HEK293 (cell line): ENCODE measurements around the gene NFIC.

ENCODE experiments used
- ATF2 ChIP-seq: fragments of 450-650 bp; formaldehyde crosslinking; IDR thresholded peaks from 2 replicates; pipeline ENCODE4 v1.5.1; 2016; ENCODE audit warnings: missing biosample characterization, missing genetic modification characterization, low read depth
- EGR2 ChIP-seq: fragments of 450-650 bp; formaldehyde crosslinking; IDR thresholded peaks from 2 replicates; pipeline ENCODE4 v1.5.1; 2016; ENCODE audit warnings: low read depth, missing biosample characterization, missing genetic modification characterization
- PRDM10 ChIP-seq: fragments of 450-650 bp; formaldehyde crosslinking; IDR thresholded peaks from 2 replicates; pipeline ENCODE4 v1.5.1; 2016; ENCODE audit warnings: missing biosample characterization, missing genetic modification characterization
- REPIN1 ChIP-seq: fragments of 450-650 bp; formaldehyde crosslinking; IDR thresholded peaks from 2 replicates; pipeline ENCODE4 v1.5.1; 2017; ENCODE audit warnings: missing biosample characterization, missing genetic modification characterization, low read depth
- ZBTB11 ChIP-seq: fragments of 450-650 bp; formaldehyde crosslinking; conservative IDR thresholded peaks from 2 replicates; pipeline ENCODE4 v1.5.1; 2016; ENCODE audit warnings: low read depth, missing biosample characterization, missing genetic modification characterization
- ZBTB26 ChIP-seq: fragments of 450-650 bp; formaldehyde crosslinking; optimal IDR thresholded peaks from 2 replicates; pipeline ENCODE3; 2016; ENCODE audit warnings: missing biosample characterization, mild to moderate bottlenecking, missing genetic modification characterization
- ZBTB48 ChIP-seq: fragments of 450-650 bp; formaldehyde crosslinking; IDR thresholded peaks from 2 replicates; pipeline ENCODE4 v1.5.1; 2016; ENCODE audit warnings: missing biosample characterization, missing genetic modification characterization
- ZFP3 ChIP-seq: fragments of 450-650 bp; formaldehyde crosslinking; IDR thresholded peaks from 2 replicates; pipeline ENCODE4 v1.5.1; 2016; ENCODE audit warnings: low read depth, missing biosample characterization, missing genetic modification characterization
- ZFP41 ChIP-seq: fragments of 450-650 bp; formaldehyde crosslinking; IDR thresholded peaks from 2 replicates; pipeline ENCODE4 v1.5.1; 2016; ENCODE audit warnings: missing biosample characterization, missing genetic modification characterization, borderline replicate concordance
- ZNF214 ChIP-seq: fragments of 450-650 bp; formaldehyde crosslinking; IDR thresholded peaks from 2 replicates; pipeline ENCODE4 v1.5.1; 2017; ENCODE audit warnings: missing biosample characterization, mild to moderate bottlenecking, missing genetic modification characterization, borderline replicate concordance
- ZNF76 ChIP-seq: fragments of 450-650 bp; formaldehyde crosslinking; IDR thresholded peaks from 2 replicates; pipeline ENCODE4; 2016; ENCODE audit warnings: low read depth, missing biosample characterization, missing genetic modification characterization, borderline replicate concordance
- TF ChIP-seq, protein P1 (sequence below): fragments of 450-650 bp; formaldehyde crosslinking; IDR thresholded peaks from 2 replicates; pipeline ENCODE4 v1.5.1; 2016; ENCODE audit warnings: missing biosample characterization, missing genetic modification characterization, borderline replicate concordance
- TF ChIP-seq, protein P2 (sequence below): fragments of 450-650 bp; formaldehyde crosslinking; IDR thresholded peaks from 2 replicates; pipeline ENCODE4 v1.5.1; 2016; ENCODE audit warnings: missing biosample characterization, missing genetic modification characterization
- TF ChIP-seq, protein P3 (sequence below): fragments of 450-650 bp; formaldehyde crosslinking; IDR thresholded peaks from 2 replicates; pipeline ENCODE4 v1.5.1; 2016; ENCODE audit warnings: missing biosample characterization, missing genetic modification characterization

NFIC gene

DNA sequence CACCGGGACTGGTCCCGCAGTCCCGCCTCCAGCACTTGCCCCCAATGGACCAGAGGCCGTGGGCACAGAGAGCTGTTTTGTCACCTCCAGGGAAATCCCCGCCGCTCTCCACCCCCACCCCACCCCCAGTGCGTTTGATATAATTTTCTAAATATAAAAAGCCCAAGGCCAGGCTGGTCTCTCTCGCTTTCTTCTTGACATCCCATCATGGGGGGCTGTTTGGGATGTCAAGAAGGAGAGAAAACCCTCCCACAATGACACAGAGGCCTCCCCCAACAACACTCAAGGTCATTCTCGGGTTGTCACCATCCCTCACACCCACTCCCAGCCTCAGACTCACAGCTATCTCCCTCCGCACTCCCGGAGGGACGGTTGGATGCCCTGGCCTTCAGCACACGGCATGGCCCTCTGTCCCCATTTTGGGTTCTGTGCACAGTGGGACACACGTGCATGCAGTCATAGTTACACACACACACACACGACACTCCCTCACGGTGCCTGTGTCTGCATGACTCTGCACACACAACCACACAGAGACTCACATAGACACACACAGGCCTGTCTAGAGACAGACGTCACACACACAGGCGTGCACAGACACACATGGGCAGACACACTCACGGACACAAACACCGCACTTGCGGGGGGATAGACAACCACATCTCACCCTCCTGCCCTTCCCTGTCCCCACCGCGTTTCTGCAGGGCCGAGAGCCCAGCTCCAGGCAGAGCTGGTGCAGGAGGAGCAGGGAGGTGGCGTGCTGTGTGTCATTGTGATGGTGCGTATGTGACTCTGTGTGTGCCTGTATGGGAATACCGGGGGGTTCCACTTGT is 4.8 kb upstream of the NFIC start (continued):
- TF ChIP-seq, protein P1, sequence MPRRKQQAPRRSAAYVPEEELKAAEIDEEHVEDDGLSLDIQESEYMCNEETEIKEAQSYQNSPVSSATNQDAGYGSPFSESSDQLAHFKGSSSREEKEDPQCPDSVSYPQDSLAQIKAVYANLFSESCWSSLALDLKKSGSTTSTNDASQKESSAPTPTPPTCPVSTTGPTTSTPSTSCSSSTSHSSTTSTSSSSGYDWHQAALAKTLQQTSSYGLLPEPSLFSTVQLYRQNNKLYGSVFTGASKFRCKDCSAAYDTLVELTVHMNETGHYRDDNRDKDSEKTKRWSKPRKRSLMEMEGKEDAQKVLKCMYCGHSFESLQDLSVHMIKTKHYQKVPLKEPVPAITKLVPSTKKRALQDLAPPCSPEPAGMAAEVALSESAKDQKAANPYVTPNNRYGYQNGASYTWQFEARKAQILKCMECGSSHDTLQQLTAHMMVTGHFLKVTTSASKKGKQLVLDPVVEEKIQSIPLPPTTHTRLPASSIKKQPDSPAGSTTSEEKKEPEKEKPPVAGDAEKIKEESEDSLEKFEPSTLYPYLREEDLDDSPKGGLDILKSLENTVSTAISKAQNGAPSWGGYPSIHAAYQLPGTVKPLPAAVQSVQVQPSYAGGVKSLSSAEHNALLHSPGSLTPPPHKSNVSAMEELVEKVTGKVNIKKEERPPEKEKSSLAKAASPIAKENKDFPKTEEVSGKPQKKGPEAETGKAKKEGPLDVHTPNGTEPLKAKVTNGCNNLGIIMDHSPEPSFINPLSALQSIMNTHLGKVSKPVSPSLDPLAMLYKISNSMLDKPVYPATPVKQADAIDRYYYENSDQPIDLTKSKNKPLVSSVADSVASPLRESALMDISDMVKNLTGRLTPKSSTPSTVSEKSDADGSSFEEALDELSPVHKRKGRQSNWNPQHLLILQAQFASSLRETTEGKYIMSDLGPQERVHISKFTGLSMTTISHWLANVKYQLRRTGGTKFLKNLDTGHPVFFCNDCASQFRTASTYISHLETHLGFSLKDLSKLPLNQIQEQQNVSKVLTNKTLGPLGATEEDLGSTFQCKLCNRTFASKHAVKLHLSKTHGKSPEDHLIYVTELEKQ (tag by site-specific recombination), result no peak
- peak; percentile 16 for TF ChIP-seq ZBTB26 (tag by site-specific recombination)
- TF ChIP-seq EGR2 (tag by site-specific recombination), result peak; percentile 48; the same call in 1 of the 2 replicates
- no peak for TF ChIP-seq ZFP3 (tag by site-specific recombination)
- no peak for TF ChIP-seq ATF2
- TF ChIP-seq, protein P2, sequence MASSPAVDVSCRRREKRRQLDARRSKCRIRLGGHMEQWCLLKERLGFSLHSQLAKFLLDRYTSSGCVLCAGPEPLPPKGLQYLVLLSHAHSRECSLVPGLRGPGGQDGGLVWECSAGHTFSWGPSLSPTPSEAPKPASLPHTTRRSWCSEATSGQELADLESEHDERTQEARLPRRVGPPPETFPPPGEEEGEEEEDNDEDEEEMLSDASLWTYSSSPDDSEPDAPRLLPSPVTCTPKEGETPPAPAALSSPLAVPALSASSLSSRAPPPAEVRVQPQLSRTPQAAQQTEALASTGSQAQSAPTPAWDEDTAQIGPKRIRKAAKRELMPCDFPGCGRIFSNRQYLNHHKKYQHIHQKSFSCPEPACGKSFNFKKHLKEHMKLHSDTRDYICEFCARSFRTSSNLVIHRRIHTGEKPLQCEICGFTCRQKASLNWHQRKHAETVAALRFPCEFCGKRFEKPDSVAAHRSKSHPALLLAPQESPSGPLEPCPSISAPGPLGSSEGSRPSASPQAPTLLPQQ (tag by site-specific recombination), result no peak
- TF ChIP-seq, protein P3, sequence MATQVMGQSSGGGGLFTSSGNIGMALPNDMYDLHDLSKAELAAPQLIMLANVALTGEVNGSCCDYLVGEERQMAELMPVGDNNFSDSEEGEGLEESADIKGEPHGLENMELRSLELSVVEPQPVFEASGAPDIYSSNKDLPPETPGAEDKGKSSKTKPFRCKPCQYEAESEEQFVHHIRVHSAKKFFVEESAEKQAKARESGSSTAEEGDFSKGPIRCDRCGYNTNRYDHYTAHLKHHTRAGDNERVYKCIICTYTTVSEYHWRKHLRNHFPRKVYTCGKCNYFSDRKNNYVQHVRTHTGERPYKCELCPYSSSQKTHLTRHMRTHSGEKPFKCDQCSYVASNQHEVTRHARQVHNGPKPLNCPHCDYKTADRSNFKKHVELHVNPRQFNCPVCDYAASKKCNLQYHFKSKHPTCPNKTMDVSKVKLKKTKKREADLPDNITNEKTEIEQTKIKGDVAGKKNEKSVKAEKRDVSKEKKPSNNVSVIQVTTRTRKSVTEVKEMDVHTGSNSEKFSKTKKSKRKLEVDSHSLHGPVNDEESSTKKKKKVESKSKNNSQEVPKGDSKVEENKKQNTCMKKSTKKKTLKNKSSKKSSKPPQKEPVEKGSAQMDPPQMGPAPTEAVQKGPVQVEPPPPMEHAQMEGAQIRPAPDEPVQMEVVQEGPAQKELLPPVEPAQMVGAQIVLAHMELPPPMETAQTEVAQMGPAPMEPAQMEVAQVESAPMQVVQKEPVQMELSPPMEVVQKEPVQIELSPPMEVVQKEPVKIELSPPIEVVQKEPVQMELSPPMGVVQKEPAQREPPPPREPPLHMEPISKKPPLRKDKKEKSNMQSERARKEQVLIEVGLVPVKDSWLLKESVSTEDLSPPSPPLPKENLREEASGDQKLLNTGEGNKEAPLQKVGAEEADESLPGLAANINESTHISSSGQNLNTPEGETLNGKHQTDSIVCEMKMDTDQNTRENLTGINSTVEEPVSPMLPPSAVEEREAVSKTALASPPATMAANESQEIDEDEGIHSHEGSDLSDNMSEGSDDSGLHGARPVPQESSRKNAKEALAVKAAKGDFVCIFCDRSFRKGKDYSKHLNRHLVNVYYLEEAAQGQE (tag by site-specific recombination), result no peak
- no peak for TF ChIP-seq ZFP41 (tag by site-specific recombination)
- TF ChIP-seq ZNF76 (tag by site-specific recombination), result no peak
- 0 out of 2 replicates have a peak, but pooled peaks have one; percentile 31 for TF ChIP-seq ZBTB48 (tag by site-specific recombination)
- TF ChIP-seq ZBTB11 (tag by site-specific recombination), result no peak
- no peak for TF ChIP-seq ZNF214 (tag by site-specific recombination)
- no peak for TF ChIP-seq PRDM10 (tag by site-specific recombination)
- TF ChIP-seq REPIN1 (tag by site-specific recombination), result no peak
